Stomach (tissue), 4 donors: ENCODE measurements around the gene RELA.

ENCODE experiments used
- POLR2AphosphoS5 ChIP-seq, 3 donors: sonication (generic); formaldehyde crosslinking; IDR thresholded peaks; one replicate each; pipeline ENCODE4 v1.6.1; 2016; ENCODE audit warnings: antibody characterized with exemption in 3 of 3
- TF ChIP-seq, protein P1 (sequence below), 7 experiments: fragments of 450-650 bp in 4 of 7; fragments of 200-600 bp in 3 of 7; sonication (generic) in 3 of 7; IDR thresholded peaks; one replicate each; pipeline ENCODE4 v1.5.1; 2016 to 2019; ENCODE audit warnings: antibody characterized with exemption in 7 of 7, control low read depth in 2 of 7, mild to moderate bottlenecking in 1 of 7

DNA sequence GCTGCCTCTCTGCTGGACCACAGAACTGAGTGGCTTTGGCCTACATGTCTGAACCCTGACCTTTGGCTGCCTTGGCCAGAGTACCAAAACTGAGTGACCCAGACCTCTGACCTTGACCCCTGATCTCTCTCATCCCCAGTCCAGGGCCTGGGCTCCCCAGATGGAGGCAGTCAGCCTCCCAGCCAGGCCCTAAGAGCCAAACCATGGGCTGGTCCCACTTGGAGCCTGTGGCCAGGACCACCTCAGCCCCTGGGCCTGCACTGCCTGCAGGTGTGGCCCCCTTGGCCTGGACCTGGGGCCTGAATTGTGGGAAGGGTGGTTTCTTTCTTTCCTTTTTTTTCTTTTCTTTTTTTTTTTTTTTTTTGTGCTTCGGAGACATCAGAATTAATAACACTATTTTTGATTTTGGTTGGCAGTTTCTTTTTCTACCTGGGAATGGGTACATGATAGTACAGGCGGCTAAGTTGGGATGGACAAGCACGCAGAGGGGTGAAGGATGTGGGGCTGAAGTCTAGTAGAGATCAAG lies 25.6 kb downstream of the RELA start:
- TF ChIP-seq, protein P1, sequence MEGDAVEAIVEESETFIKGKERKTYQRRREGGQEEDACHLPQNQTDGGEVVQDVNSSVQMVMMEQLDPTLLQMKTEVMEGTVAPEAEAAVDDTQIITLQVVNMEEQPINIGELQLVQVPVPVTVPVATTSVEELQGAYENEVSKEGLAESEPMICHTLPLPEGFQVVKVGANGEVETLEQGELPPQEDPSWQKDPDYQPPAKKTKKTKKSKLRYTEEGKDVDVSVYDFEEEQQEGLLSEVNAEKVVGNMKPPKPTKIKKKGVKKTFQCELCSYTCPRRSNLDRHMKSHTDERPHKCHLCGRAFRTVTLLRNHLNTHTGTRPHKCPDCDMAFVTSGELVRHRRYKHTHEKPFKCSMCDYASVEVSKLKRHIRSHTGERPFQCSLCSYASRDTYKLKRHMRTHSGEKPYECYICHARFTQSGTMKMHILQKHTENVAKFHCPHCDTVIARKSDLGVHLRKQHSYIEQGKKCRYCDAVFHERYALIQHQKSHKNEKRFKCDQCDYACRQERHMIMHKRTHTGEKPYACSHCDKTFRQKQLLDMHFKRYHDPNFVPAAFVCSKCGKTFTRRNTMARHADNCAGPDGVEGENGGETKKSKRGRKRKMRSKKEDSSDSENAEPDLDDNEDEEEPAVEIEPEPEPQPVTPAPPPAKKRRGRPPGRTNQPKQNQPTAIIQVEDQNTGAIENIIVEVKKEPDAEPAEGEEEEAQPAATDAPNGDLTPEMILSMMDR (IDR thresholded peaks at IDR 0.05), result no peak
- TF ChIP-seq POLR2AphosphoS5 (IDR thresholded peaks at IDR 0.05), result no peak
